IPS-11a (cell line): ENCODE results near the gene NAP1L1.
A peak's percentile ranks its signal among the peaks of the same experiment; 100 is the strongest.

ENCODE experiments used
- H3K4me3 ChIP-seq: one replicate; pipeline ENCODE4 v1.5.1; 2013; ENCODE audit warnings: low read depth, low read length, control low read depth

NAP1L1 gene, protein sequence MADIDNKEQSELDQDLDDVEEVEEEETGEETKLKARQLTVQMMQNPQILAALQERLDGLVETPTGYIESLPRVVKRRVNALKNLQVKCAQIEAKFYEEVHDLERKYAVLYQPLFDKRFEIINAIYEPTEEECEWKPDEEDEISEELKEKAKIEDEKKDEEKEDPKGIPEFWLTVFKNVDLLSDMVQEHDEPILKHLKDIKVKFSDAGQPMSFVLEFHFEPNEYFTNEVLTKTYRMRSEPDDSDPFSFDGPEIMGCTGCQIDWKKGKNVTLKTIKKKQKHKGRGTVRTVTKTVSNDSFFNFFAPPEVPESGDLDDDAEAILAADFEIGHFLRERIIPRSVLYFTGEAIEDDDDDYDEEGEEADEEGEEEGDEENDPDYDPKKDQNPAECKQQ

DNA sequence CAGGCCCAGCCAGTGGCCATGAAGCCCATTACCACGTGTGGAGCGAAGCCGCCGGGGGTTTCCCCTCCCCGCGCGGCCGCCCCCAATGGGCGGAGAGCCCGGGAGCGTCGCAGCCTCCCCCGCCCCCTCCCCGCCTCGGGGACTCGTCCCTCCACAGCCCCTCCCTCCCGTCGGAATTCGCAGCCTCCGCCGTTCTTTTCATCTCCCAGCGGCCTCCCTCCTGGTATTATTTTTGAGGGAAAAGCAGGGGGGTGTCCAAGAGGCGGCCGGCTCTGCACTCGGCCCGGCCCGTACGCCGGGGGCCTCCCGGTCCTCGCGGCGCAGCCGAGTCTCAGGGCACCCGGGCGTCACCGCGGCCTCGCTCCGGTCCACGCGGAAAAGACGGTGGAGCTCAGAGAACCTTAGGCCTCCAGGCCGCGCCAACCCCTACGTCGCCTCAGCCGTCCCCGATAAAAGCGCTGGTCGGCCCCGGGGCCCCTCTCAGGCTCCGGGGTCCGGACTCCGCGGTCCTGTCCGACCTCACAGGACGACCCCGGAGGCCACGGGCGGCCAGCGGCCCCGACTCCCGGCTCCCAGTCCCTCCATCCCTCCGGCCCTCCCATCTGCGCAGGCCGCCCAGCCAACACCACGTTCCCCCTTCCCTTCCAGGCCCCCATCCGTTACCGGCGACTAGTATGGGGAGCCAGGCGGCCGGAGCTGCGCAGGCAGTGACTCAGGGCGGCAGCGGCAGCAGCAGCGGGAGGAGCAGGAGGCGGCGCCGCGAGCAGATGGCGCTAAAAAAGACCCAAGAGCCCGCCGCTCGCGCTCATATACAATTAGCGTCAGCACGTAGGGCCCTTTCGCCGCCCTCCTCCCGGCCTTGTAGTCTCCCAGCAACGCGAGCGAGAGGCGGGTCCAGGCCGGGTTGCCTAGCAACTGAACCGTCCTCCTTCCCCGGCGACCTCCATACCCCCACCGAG, at the start of gene NAP1L1:
TSS of gene NAP1L1 (minus strand) at position 782 of the 959 bp plus-strand sequence. CDS start 10,466 bp downstream, outside the sequence.
- peak within 1 kb of the TSS; percentile 88 for H3K4me3 ChIP-seq

DNA sequence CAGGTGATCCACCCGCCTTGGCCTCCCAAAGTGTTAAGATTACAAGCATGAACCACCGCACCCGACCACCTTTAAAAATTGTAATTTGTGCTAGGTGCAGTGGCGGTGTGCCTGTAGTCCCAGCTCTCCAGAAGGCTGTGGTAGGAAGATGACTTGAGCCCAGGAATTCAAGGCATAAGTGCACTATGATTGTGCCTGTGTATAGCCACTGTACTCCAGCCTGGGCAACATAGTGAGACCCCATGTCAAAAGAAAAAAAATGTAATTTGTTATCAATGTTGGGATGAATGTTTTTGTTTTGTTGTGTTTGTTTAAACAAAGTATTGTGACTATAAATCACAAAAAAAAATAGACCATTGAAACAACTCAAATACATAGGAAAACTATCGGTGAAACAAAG, 43.1 kb upstream of the NAP1L1 start:
- no peak overlapping the region for H3K4me3 ChIP-seq

DNA sequence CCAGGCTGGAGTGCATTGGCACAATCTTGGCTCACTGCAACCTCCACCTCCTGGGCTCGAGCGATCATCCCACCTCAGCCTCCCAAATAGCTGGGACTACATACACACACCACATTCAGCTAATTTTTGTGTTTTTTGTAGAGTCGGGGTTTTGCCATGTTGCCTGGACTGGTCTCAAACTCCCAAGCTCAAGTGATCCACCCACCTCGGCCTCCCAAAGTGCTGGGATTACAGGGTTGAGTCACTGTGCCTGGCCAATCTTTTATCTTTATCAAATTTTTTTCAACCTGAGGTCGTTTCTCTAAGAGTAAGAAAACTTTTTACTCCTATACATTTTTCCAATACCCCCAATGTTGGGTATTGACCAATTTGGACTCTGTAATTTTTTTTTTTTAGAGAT, 40.0 kb upstream of the NAP1L1 start:
- no peak overlapping the region for H3K4me3 ChIP-seq

DNA sequence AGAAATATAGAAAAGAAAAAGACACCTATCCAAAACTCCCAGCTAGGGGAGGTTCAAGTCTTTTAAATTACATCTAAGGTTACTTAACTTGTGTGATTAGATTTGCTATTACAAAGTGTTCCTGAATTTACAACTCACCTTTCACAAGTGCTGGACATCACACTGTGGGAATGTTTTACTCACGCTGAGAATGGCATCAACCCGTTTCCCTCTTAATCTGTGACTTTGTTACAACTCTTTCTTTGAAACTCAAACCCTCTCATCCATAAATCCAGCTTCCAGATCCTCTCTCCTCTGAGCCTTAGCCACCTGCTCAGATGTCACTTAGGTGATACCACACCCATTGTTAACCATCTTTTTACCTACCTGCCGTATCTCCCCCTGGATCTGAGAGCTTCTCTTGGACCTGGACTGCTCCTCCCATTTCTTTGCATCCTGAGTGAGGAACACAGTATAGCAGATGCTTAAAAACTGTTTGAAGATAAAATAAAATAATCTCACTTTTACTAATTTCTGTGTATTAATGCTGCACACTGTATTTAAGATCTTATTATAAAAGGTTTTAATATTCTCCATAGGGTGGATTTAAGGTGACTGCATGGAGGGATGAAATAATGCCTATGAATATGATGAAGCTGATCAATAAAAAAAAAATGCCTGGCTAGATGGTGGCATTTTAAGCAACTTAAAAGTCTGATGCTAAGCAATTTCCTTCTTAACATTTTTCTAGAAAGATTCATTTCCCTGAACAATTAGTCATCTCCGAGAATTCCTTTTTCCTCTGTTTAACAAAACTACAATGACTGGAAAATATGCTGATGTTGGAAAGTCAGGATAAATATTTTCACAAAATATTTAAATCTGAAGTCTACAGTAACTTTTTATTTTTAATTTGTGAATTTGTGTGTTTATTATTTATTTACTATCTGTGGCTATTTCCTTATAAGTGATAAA, 39.1 kb upstream of the NAP1L1 start:
- no peak overlapping the region for H3K4me3 ChIP-seq

DNA sequence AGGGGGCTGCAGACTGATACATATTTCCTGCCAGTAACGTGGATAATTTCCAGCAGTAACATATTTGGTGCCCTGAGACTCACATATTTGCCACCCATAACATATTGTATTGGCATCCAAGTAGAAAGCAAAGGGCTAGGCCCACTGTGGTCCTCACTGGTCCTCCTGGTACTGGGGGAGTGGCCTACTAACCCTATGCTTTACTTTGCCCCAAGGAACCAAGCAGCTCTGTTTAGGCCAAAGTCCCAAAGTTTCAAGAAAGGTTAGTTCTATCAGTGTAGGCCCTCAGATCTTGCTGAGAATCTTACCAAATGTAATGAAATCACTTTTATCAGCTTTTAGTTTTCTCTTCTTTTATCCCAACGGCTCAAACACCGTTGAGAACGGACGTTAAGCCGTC, 35.4 kb upstream of the NAP1L1 start:
- no peak overlapping the region for H3K4me3 ChIP-seq

DNA sequence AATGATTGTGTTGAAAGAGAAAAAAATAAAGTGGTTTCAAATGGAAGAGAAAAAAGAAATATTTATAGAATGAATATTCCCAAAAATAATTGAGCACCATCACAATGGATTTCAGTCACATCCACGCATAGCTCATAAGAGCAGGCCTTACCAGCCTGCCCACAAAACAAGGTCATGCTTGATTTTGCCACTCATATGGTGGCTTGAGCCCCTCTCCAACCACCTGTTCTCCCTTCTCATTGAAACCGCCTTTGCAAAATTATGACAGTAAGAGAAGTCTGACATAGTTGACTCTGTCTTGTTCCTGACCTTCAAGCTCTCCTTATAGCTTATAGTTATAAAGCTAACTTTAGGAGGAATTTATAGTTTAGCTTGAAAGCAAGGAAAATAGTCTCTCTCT, 33.3 kb upstream of the NAP1L1 start:
- no peak overlapping the region for H3K4me3 ChIP-seq

DNA sequence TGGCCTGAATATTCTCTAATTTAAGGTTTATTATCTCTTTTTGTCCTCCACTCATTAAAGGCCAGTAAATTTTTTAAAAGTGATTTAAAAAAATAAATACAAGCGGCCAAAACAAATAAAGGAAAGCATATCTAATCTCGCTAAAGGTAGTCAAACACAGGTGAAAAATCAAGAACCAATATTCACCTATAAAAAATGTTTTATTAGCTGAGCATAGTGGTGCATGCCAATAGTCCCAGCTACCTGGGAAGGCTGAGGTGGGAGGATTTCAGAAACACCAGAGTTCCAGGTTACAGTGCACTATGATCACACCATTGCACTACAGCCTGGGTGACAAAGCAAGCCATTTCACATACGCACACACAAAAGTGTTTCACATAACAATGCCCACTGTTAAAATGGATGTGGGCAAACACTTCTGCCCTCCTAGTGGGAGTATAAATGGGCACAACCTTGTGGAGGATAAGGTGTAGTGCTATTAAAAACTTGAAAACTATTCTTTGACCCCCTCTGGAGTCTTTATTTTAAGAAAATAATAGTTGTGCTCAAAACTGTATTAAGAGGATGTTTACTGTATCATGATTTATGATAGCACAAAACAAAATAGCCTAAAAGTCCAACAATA, 32.7 kb upstream of the NAP1L1 start:
- H3K4me3 ChIP-seq: no peak overlapping the region

DNA sequence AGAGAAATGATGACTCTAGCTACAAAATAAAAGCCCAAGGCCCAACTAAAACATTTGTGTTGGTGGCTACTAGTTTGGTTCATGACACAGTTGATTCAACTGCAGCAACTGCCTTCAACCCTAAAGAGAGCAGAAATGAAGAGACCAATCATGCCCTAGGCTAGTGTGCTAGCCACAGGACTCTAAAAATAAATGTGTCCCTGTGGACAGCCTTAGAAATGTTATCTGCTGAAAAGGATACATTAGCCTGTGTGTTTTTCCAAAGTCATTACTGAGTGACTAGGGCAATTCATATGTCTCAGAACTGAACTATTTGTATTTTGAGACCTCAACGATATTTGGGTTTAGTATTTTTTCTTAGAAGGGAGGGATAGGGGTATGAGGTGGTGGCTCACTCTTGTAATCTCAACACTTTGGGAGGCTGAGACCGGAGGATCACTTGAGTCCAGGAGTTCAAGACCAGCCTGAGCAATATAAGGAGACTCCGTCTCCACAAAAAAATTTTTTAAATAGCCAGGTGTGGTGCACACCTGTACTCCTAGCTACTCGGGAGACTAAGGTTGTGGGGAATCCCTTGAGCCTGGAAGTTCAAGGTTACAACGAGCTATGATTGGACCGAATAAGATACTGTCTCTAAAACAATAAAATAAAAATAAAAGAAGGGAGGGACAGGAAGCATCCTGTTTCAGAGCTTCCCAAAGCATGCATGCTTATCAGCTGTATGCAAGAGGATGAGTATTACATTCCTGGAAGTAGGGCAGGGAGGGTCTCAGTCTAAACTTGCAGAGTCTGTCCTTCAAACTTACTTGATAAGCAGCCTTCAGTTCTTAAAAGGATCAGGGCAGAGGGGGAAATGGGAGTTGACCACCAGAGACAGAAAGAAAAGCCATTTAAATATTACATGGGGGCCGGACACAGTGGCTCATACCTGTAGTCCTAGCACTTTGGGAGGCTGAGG, 29.6 kb upstream of the NAP1L1 start:
- H3K4me3 ChIP-seq: no peak overlapping the region

DNA sequence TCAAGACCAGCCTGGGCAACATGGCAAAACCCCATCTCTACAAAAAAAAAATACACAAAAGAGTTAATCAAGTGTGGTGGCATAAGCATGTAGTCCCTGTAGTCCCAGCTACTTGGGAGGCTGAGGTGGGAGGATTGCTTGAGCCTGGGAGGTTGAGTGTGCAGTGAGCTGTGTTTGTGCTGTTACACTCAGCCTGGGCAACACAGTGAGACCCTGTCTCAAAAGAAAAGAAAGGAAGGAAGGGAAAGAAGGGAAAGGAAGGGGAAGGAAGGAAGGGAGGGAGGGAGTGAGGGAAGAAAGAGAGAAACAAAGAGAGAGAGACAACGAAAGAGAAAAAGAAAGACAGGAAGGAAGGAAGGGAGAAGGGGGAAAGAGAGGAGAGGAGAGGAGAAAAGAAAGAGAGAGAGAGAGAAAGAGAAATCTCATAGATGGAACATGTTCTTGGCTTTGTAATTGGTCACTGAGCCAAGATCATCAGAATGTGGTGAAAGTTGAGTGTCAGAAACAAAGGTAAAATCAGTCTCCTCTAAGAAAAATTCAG, 26.8 kb upstream of the NAP1L1 start:
- no peak overlapping the region for H3K4me3 ChIP-seq

DNA sequence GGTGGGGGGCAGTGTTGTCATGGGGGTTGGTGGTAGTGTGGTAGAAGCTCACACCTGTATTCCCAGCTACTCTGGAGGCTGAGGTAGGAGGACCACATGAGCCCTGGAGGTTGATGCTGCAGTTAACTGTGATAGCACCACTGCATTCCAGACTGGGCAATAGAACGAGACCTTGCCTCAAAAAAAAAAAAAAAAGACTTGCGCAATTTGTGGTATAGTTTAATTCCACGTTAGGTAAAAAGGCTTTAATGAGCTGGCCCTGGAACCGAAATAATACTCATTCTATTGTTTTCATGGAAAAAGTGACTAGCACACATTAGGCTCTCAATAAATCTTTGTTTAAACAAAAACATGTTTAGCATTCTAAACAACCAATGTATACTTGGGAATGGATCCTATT, 25.4 kb upstream of the NAP1L1 start:
- no peak overlapping the region for H3K4me3 ChIP-seq

DNA sequence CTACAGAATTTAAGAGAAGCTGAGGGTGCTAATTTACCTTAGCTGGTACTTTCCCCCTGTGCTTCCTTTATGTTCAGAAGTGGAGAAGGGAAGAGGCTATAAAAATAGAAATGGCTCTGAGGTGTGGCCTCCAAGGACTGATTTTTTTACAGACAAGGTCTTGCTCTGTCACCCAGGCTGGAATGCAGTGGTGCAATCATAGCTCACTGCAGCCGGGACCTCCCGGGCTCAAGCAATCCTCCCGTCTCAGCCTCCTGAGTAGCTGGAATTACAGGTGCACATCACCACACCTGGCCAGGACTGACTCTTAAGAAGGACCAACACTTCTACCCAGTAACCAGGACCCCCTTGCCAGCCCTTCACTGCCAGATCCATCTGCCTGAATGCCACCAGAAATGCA, 23.9 kb upstream of the NAP1L1 start:
- no peak overlapping the region for H3K4me3 ChIP-seq

DNA sequence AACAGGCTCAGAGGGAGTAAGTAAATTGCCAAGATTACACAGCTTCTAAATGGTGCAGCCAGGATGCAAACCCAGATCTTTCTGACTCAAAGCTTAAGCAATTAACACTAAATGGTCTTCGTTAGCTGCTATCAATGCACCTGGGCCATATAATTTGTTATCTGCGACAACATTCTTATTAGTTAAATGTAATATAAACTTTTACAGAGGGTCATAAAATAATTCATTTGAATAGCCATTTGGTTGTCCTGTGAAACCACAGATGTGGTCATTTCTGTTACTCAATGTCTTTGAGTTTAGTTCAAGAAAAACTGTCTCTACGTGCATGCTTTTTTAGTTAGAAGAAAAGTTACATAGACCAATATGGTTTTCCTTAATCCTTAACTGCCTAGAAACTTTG, 22.1 kb upstream of the NAP1L1 start:
- H3K4me3 ChIP-seq: no peak overlapping the region

DNA sequence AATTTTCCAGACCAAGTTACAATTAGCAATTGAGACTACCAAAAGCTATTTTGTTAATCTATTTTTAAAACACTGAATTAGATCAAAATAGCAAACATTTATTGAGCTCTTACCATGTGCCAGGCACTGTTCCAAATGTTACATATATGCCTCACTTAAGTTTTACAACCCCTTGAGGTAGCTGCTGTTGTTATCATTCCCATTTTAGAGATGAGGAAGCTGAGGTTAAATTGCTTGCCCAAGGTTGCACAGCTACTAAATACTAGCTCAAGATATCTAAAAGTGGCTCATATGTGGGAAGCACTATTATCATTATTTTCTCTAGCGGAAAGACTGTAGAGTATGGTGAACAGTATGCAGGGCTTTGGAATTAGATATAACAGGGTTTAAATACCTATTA, 19.5 kb upstream of the NAP1L1 start:
- no peak overlapping the region for H3K4me3 ChIP-seq

DNA sequence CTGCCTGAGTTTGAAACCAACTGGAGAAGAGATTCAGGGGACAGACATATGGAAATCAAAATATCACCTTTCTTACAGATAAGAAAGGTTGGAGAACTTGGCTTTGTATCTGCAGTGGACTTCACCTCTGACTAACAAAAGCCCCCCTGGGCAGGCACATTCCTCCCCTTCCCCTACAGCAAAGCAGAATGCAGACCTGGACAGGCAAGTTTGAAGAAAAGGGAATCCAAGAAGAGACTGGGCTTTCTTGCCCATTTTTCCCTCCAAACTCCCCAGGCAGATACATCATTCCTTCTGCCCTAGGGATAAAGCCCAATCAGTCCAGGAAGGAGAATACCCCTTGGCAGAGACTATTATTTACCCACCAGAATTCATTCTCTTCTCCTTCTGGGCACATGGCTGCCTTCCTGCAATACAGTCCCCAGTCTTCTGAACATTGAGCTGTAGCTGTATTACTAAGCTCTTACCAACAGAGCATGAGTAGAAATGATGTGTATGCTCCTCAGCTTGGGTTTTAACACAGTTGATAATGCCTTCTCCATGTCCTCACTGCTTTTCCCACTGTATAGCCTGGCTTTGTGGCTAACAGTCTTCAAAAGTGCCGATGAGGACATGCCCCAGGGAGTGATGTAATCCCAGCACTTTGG, 17.4 kb upstream of the NAP1L1 start:
- no peak overlapping the region for H3K4me3 ChIP-seq

DNA sequence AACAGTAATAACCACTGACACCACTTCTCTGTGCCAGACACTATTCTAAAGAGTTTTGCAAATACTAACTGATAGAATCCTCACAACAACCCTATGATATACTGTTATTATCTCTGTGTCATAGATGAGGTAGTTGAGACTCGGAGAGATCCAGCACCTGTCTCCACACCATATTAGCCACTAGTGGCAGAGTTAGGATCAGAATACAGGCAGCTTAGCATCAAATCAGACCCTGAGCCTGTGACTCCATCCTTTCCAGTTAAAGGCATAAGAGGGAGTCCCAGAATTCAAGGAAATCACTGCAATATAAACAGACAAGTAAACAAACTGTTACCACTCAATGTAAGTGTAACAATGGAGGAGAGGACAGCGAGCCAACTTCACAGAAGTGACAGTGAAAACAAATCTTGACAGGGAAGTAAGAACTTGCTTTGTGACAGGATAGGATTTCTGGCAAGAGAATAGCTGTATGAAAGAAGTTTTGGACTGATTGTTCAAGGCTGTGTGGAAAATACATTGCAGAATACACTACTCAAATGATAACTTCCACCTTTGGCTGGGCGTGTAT, 11.7 kb upstream of the NAP1L1 start:
- no peak overlapping the region for H3K4me3 ChIP-seq

DNA sequence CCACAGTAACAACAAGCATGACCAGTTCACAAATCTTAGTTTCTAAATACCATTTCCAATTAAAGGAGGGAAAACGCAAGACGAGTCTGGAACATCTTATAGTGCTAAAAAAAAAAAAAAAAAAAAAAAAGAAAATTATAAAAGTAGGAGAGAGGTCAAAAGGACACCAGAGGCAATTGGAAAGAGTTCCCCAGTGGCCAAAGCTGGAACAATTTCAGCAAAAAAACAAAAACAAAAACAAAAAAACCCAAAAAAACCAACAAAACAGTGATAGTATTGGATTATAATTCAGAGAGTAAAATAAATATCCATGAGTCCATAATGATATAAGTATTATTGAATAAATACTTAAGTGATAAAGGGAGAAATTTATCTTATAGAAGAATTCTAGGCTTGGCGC, 10.3 kb upstream of the NAP1L1 start:
- no peak overlapping the region for H3K4me3 ChIP-seq

DNA sequence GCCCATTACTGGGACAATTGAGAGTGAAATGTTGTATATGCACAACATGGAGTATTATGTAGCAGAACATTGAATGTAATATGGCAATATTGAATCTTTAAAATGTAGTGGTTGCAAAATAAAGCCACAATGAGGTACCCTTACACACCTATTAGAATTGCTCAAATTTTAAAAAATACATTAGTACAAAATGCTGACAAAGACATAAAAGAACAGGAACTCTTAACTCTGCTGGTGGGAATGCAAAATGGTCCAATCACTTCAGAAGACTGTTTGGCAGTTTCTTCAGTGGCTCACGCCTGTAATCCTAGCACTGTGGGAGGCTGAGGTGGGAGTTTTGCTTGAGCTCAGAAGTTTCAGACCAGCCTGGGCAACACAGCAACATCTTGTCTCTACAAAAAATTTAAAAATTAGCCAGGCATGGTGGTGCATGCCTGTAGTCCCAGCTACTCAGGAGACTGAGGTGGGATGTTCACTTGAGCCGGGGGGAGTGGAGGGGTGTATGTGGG, 6.8 kb upstream of the NAP1L1 start:
- no peak overlapping the region for H3K4me3 ChIP-seq

DNA sequence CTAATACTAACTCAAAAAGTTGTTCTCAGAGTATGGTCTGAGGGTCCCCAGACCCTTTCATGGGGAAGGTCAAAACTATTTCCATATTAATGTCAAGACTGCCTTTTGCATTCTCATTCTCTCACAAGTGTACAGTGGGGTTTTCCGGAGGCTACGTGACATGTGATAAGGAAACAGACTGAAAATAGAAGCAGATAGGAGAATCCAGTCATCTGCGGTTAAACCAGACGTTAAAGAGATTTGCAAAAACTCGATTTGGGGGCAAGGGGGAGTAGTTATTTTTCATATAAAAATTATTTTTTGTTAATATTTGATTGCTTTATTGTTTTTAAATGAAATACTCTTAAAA, 1.0 kb upstream of the NAP1L1 start:
- peak overlapping the region; percentile 88 for H3K4me3 ChIP-seq
